GDM1 (cell line): ENCODE data around the gene KL.

Source experiments
- DNase-seq: peaks from one replicate; lab custom pipeline; 2025; lab: John Stamatoyannopoulos, UW

Gene KL

GRCh38 chr13:33016414-33017322 is at the start of gene KL:
KL (plus strand) TSS chr13:33016423; CDS start chr13:33016441, 18 bp downstream.
- DNase-seq = no peak

DNA sequence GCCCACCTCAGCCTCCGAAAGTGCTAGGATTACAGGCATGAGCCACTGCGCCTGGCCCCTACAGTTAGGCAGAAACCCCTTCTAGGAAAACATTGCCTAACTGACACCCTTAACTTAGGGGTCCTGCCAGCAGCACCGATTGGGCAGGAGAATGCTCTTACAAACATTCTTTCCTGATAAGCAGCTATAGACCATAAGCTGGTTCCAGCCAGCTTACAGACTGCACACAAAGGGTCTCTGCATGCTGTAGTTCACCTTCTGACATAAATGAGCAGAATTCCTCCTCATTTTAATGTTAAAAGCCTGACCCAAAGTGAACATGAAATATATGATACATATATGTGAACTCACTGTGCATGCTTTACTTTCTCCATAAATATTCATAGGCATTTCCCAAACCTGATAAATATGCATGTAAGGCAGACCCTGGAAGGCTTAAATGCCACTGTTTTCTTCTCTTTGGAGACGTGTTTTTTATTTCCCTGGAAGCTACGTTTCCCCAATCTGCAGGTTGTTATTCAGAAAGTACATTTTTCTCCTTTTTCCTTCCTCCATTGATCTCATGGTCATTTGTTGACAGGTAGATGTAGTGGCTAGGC is 48.5 kb upstream of the KL start:
- no peak for DNase-seq

- DNase-seq = no peak
These were observed 47.9 kb upstream of the KL start for GRCh38 chr13:32968316-32968715.

DNA sequence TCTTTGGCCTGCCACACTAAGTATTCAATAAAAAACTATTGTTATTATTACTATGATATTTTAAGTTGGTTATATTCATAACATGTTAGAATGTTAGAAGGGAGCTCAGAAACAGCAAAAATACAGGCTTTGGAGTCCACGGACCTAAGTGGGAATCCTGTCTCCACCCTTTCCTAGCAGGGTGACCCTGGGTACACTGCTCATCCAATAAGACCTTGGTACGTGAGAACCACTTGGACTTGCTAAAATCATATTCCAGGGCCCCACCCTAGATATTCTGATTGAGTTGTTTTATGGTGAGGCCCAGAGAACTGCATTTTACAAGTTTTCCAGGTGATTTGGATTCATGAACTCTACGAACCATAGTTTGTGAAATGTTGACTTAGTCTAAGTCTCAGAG is 47.4 kb upstream of the KL start:
- no peak for DNase-seq

GRCh38 chr13:32969516-32969941 is 46.7 kb upstream of the KL start:
- peak; percentile 36 for DNase-seq

DNA sequence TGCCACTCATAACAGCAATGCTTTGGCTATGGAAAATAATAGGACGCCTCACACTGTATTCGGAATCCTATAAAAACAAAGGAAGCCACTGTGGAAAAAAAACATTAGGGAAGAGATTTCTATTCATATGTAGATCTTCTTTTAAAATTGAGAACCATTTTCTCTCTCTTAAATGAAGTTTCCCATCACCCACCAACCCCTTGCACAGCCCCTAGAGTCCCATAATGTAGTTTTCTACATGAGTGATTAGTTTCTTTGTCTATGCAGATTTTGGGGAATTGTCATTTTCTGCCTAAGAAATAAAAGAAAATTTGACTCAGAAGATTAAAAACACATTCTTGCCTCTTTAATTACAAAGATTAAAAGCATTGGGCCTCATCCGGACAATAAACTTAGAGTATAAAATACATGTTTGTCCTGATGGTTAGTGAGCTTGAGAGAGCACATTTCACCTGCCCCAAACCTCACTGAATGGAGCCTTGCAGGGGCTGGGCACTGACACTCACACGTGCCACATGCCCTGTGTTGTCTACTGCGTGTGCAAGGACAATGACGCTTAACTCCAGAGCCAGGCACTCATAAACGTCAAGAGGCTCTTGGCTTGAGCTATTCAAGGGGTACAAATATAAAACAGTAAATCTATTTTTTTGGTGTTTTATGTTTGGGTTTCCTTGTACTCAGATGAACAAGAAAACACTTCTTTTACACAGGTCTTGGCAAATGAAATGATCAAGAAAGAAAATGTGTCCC is 40.0 kb upstream of the KL start:
- DNase-seq = no peak

- no peak for DNase-seq
These were observed 39.3 kb upstream of the KL start for GRCh38 chr13:32976912-32977311.

GRCh38 chr13:32977321-32977720 is 38.9 kb upstream of the KL start:
- no peak for DNase-seq

DNA sequence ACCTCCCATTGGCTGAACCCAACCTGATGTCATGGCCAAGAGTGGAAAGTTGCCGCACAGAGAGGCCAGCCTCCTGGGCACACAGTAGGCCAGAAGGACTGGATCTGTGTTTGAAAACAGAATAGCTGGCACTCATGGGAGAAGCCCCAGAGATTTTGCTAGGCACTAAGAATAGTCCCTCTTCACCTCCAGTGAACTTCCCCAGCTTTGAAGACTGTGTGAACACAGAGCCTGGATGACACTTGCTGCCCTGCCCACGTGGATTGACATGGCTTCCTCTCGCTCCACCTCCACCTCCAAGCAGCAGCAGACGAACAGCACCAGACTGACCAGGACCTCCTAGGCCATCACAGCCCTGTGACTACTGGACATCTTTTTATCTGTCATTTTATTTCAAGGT is 37.9 kb upstream of the KL start:
- DNase-seq = no peak

DNA sequence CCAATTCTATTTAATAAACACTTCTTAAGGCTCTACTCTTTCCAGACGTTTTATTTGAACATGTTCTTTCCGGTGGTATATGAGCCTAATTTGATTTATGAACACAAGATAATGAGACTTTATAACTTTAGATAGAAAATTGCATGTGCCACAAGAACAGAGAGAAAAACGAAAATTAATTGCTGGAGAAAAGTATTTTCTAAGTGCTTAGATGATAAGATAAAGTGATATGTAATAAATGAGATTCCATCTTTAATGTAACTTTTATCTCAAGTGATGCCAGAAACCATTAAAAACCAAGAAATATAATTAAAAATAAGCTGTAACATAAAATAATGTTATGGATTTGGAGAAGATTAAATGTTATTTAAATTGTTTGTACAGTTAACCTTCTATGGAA is 33.2 kb upstream of the KL start:
- no peak for DNase-seq

DNA sequence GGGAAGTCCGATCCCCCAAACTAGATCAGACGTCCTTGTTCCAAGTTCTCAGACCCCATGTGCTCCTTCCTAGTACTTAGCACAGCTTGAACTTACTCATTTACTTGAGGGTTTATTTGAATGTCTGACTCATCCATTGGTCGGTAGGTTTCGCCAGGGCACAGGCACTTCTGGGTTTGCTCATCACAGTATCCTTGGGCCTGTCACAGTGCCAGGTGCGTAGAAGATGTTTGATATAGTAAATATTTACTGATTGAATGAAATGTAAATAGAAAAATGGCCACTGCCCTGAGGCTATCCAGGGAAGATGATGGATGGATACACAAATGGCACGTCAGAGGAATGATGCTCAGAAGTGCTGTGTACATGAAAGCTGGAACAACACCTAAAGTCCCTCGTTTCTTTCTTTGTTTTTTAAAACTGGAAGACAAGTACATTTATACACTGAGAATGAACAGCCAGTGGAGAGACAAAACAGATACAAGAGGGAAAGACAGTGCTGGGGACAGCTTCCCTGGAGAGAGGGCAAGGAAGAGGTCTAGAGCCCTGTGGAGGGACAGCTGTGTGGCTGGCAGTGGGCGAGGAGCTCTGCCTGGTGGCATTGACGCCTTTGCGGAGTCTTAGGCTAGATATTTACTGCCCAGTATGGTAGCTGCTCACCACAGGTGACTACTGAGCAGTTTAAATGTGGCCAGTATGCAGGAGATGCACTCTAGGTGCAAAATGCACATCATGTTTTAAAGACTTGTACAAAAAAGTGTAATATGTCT is 31.2 kb upstream of the KL start:
- no peak for DNase-seq

GRCh38 chr13:32986552-32986951 is 29.7 kb upstream of the KL start:
- DNase-seq = no peak

DNA sequence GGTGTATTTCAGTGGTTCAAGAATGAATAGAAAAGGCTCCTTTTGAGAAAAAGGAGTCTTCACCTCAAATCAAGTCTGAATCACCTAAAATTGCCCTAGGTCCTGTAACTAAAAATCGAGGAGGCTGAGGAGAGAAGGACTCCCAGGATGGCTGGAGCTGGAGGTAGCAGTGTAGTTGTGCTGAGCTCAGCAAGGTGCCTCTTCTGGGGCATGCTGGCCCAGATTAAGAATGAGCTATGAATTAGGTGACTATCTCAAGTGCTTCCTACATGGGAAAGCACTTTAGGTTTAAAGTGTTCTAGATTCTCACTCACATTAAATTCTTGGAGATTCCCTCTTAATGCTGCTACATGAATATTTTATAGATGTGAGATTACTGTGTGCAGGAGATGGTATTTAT is 28.8 kb upstream of the KL start:
- DNase-seq = no peak

DNA sequence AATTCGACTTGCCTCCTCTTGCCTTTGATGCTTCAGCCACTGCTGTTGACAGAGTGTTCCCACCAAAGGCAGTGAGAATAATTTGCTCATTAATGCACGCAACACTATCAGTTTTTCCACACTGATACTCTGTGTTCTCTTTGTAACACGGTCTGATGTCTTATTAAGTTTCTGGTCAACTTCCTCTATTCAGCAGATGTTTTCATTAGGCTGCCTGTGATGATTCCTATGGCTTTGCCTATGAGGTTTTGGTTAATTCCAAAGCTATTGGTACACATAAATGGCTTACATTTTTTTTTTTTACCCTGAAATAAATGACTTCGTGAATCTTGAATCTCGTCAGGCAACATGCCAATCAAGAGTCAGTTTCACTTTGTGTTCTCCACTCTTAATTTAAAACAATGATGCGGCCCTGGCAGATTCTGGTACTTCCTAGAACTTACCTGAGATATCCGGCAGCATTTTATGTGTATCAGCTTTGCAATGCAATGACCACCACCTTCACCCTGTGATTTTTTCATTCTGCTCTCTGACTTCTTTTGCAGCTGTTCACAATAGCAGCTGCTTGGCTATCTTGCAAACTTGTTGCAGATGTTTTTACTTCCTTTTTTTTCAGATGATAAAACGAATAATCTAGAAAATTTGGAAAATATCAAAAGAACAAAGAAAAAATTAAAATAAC is 27.5 kb upstream of the KL start:
- DNase-seq = no peak

DNA sequence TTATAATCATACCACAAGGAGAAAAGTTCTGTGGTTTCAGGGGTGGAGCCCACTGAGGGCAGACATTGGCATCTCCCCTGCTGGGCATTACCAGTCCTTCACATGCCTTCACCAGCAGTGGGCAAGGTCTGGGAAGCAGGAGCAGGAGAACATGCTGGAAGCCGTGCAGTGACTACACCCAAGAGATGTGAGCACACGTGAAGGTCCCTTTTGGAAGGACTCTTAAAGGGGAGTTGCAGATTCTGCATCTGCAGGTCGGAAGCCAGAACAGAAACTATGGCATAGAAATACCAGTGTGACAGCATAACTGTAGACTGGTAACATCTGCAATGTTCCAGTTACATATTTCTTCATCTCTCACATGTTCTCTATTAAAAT is 26.9 kb upstream of the KL start:
- no peak for DNase-seq

- DNase-seq = no peak
These were observed 26.3 kb upstream of the KL start for GRCh38 chr13:32989942-32990341.

DNA sequence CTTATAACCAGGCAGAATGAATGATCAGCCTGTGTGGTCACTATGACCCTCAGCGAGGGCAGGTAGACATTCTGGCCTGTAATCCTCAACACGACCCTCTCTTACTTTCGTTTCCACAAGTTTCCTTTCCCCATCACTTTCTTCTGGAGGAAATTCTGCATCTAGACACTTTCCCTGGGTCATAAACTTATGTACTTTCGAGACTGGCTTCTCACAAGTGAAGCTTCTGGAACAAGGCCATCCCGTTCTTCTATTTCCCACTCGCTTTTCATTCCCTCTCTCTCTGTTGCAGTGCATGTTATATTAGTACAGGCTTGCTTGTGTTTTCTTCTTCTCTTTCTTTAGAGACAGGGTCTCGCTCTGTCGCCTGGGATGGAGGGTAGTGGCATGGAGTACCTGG is 23.1 kb upstream of the KL start:
- no peak for DNase-seq

GRCh38 chr13:32997399-32997798 is 18.8 kb upstream of the KL start:
- no peak for DNase-seq

- no peak for DNase-seq
These were observed 17.3 kb upstream of the KL start for GRCh38 chr13:32998966-32999365.

GRCh38 chr13:33000365-33000764 is 15.9 kb upstream of the KL start:
- no peak for DNase-seq

DNA sequence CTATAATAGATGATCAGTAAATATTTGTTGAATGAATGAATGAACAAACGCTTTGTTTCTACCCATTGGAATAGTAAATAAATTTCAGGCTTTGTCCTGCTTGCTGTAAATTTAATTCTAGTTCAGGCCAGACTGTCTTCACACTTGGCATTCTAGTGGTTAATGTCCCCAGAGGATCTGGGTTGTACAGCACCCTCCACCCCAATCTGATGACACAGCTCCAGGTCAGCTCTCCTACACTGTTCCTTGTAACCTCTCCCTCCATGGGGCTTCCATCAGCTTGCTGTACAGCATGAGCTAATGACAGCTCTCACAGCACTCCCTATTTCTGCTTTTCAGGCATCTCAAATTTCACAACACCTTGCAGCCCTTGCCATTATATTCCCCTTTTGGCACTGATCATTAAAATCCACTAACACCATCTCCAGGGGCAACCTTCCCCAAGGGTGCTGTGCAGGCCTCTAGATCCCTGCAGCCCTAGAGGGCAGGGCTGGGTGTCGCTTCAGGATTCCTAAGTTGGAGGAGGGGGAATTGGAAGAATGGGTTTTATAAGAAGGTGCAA is 12.7 kb upstream of the KL start:
- no peak for DNase-seq
